RPMI7951 (cell line): ENCODE measurements around the gene FGF6. TPM values are rescaled to one million over a fixed set of nuclear protein-coding genes. Genes with fewer than 3 reads are reported as not detected.
"Not testable (repeated sequence)": the region's sequence is repeated elsewhere in the genome, so short reads cannot be mapped to it uniquely, and the experiment has no call there.

Source experiments
- DNase-seq: peaks from one replicate; pipeline ENCODE4 v3.0.0-alpha.2; 2012; ENCODE audit warnings: low read depth
- total RNA-seq: library from RNA; depleted of rRNA; stranded (reverse); fragments of >200 nt; shearing (Covaris generic); gene quantifications from 2 replicates; pipeline ENCODE4 v1.2.3, GENCODE V29; 2014; rRNA removed

Gene FGF6
- total RNA-seq, 1 experiment from 2014 or later, result not detected

GRCh38 chr12:4418913-4419312 lies 26.7 kb downstream of the FGF6 start:
- no peak for DNase-seq

- DNase-seq, result no peak
These were observed 27.7 kb downstream of the FGF6 start for GRCh38 chr12:4417936-4418335.

DNA sequence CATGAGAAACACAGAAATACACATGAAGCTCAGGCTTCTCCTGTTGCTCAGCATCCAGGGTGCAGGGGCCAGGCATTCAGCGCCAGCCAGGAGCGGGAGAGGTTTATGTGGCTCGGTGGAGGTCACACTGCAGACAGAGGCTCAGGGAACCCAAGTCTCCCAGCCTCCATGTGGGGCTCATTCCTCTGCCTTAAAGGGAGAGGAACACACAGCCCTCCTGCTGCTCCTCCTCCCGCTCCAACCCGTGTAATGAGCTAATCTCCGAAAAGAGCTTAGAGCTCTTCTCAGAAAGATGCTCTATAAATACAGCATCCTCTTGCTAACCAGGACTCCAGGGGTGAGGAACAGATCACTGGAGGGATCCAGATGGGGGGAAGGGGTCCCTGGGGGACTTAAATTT lies 28.2 kb downstream of the FGF6 start:
- no peak for DNase-seq

DNA sequence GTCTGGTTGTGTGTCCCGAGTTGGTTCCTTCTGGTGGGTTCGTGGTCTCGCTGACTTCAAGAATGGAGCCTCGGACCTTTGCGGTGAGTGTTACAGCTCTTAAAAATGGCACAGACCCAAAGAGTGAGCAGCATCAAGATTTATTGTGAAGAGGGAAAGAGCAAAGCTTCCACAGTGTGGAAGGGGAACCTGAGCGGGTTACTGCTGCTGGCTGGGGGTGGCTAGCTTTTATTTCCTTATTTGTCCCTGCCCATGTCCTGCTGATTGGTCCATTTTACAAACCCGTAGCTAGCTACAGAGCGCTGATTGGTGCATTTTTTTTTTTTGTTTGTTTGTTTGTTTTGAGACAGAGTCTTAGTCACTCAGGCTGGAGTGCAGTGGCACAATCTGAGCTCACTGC lies 29.3 kb downstream of the FGF6 start:
- DNase-seq, result no peak

GRCh38 chr12:4412465-4412864 lies 33.1 kb downstream of the FGF6 start:
- peak; percentile 69 for DNase-seq

DNA sequence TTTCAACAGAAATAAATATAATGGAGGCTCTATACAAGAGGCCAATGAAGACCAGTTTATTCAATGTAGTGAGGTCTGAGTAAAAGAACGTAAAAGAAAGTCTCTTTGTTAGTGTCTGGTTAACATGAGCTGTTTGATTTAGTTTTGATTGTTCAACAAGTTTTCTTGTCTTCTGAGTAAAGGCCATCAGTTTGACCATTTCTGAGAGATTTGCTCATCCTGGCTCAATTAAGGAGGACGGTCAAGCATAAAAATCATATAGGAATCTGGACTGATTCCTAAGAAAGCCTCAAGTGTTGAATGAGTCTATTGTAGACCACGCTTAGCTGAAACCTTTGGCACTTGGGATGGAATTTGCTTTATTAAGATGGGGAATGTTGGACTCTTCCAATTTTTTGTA lies 33.6 kb downstream of the FGF6 start:
- DNase-seq, result peak; percentile 31

DNA sequence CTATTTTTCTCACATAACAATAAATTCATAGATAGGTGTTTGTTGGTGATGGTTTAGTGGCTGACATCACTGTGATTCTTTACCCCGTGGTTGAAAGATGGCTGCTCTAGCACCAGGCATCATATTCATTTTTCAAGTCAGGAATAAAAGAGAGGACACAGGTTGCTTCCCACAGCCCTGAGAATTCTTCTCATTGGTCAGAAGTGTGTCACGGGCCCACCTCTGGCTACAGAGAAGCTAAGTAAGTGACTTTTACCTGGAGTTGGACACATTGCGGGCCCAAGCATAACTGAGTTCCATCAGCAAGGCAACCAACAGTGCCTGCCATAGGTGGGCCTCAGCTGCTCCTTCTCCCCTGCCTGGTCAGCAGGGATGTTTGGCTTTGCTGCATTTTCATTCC lies 38.5 kb downstream of the FGF6 start:
- no peak for DNase-seq

- DNase-seq, result not testable (repeated sequence)
These were observed 40.6 kb downstream of the FGF6 start for GRCh38 chr12:4404877-4405637.

- DNase-seq, result no peak
These were observed 42.6 kb downstream of the FGF6 start for GRCh38 chr12:4402996-4403395.

- DNase-seq, result no peak
These were observed 44.5 kb downstream of the FGF6 start for GRCh38 chr12:4401117-4401516.

DNA sequence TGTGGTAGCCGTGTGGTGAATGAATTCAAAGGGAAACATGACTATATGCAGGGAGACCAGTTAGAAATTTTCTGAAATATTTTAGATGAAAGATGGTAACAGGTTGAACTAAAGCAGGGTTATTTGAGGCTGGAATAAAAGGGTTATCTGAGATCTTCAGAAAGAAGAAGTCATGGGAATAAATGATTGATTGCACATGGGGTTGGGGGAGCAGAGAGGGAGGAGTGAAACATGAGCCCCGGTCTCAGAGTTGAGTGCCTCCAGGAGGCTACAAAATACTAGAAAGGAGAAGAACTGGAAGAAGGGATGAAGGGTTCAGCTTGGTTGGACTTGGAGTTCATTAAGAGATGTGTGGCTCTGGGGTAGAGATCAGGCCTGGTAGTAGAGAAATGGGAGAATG lies 49.8 kb downstream of the FGF6 start:
- no peak for DNase-seq

- no peak for DNase-seq
These were observed 52.4 kb downstream of the FGF6 start for GRCh38 chr12:4393211-4393610.

DNA sequence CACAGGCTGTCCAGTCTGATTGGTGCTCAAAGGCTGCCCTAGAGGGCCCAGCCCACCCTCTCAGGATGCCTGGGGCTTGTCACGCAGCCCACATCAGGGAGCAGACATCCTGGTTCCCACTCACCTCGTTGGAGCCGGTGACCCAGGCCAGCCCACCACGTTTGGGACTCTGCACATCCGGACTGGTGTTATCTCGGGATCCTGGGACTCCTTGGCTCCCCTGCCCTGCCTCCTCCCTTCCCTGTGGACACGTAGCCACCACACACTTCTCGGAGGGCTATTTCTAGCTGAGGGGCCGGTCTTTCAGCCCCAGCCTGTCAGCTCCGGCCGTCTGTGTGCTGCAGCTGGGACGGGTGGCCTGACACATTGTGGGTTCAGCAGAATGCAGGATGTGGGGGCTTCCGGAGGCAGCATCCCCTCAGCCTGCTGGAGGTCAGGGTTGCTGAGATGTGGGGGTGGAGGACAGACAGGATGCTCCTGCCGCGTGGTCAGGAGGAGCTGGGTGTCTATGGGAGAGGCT lies 53.3 kb downstream of the FGF6 start:
- DNase-seq, result no peak

DNA sequence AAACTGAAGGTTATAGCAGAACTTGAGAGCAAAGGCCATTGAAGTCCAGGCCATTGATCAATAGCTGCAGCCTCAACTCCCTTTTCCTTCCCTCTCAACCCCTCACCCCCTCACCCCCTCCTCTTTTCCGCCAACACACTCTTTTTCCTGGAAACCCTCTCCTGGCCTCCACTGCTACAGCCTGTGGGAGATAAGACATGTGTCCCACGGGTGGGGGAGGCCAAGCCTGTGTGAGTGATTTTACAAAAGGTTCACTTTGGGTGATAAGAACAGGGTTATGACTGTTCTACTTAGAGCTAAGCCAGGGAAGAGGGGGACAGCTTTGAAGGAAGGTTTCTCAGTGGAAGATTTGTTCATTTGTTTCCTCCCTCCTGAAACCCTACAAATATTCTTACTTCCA lies 57.0 kb downstream of the FGF6 start:
- DNase-seq, result no peak

DNA sequence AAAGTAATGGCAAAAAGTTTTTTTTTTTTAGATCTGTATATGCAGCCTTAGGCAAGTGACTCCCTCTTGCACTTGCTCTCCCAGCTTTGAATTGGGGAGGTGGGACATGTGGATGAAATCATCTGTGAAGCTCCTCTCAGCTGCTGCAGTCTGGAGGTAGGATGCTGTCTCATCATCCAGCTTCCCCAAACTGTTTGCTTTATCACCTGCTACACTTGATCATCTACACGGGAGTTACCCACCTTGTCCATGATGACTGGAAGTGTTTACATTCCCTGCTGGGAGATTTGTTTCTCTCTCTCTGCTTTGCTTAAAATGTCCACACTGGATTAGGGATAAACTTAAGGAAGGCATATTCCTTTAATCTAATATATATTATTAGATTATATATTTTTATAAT lies 57.6 kb downstream of the FGF6 start:
- no peak for DNase-seq

GRCh38 chr12:4387607-4388006 lies 58.0 kb downstream of the FGF6 start:
- no peak for DNase-seq

GRCh38 chr12:4386801-4387200 lies 58.8 kb downstream of the FGF6 start:
- DNase-seq, result no peak

Other genes starting within 250 kb of the FGF6 start
- not detected in 2 replicates for gene CCND2, start 172.1 kb downstream of the FGF6 start, total RNA-seq
- 5.3 and 5.9 TPM in 2 replicates for gene TIGAR, start 124.6 kb downstream of the FGF6 start, total RNA-seq
- gene FGF23, start 66.1 kb downstream of the FGF6 start, total RNA-seq, result not detected in 2 replicates
- 55.1 and 64.6 TPM in 2 replicates for gene RAD51AP1, start 93.1 kb upstream of the FGF6 start, total RNA-seq
- 50.6 and 54.5 TPM in 2 replicates for gene DYRK4, start 116.4 kb upstream of the FGF6 start, total RNA-seq
- gene AKAP3, start 203.2 kb upstream of the FGF6 start, total RNA-seq, result 0.60 and 2.3 TPM in 2 replicates
- gene NDUFA9, start 203.3 kb upstream of the FGF6 start, total RNA-seq, result 59.3 and 83.0 TPM in 2 replicates